Natural killer cell treated with Interleukin-12 subunit alpha and Interleukin-12 subunit beta and Interleukin-15 and Interleukin-18, amount 100 ng/mL, for 72 hours (primary cell): ENCODE results near the gene UGGT2. TPM values are rescaled to one million over a fixed set of nuclear protein-coding genes. Genes with fewer than 3 reads are reported as not detected.
"Not testable (repeated sequence)": the region's sequence is repeated elsewhere in the genome, so short reads cannot be mapped to it uniquely, and the experiment has no call there.

Source experiments
- ATAC-seq, 2 donors: fragments of 150-1000 bp; cut with Tn5 transposase in 1 of 2; sonication (Bioruptor Pico), chemical (Tn5 transposase) in 1 of 2; 2 replicates each; pipeline ENCODE4 v1.10.0; 2021
- DNase-seq: peaks from one replicate; pipeline ENCODE4 v3.0.0; 2022; ENCODE audit warnings: low spot score
- H3K27ac Mint-ChIP-seq, 2 donors: 1 replicate in 1 of 2; 2 replicates in 1 of 2; pipeline ENCODE4 v1.8.0; 2022; ENCODE audit warnings: mixed read lengths in 2 of 2, mild to moderate bottlenecking in 1 of 2, moderate library complexity in 1 of 2
- H3K27me3 Mint-ChIP-seq, 2 donors: 1 replicate in 1 of 2; 2 replicates in 1 of 2; pipeline ENCODE4 v1.8.0; 2022; ENCODE audit warnings: mixed read lengths in 2 of 2
- H3K36me3 Mint-ChIP-seq: one replicate; pipeline ENCODE4 v1.8.0; 2022; ENCODE audit warnings: mixed read lengths
- H3K4me1 Mint-ChIP-seq, 2 donors: 1 replicate in 1 of 2; 2 replicates in 1 of 2; pipeline ENCODE4 v1.8.0; 2022; ENCODE audit warnings: low read depth in 2 of 2, mixed read lengths in 2 of 2, mild to moderate bottlenecking in 1 of 2
- H3K4me3 Mint-ChIP-seq: one replicate; pipeline ENCODE4 v1.8.0; 2022; ENCODE audit warnings: mixed read lengths
- H3K9me3 Mint-ChIP-seq: 2 replicates; pipeline ENCODE4 v1.8.0; 2022; ENCODE audit warnings: mixed read lengths
- total RNA-seq, 2 donors: library from RNA; stranded (reverse); gene quantifications; one replicate each; pipeline ENCODE4 v1.2.3, GENCODE V29; 2022

Gene UGGT2
- total RNA-seq, 2 donors from 2014 or later, result 2.3 to 6.0 TPM

DNA sequence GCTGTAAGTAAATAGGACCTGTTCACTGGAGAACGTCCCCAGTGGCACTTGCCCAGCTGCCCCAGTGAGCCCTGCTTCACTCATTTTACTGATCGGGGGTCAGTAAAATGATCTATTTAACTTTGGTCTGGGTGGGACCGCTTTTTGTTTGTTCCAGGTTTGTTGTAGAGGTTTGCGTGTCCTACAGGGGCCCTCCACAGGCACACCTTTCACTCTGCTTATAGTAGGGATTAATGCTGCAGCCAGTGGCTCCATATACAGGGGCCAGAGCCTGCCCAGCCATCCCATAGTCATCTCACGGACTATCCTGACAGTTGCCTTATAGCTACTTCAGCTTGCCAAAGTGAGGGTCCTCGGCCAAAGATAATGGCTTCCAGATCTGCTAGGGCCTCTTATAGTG lies 272.2 kb downstream of the UGGT2 start:
- DNase-seq, result no peak
- Mint-ChIP-seq H3K9me3 (no peaks in the 10 kb centered on the region), H3K27ac (no peak overlapping the region), H3K36me3 (peaks cover 8% of the 10 kb centered on the region), H3K4me1 (peaks cover 13 to 21% of the 10 kb centered on the region in 2 donors), H3K27me3 (no peaks in the 10 kb centered on the region), H3K4me3 (no peak overlapping the region)
- ATAC-seq, result no peak

- H3K27me3 Mint-ChIP-seq, result no peaks in the 10 kb centered on the region
- no peak for ATAC-seq
- no peak overlapping the region for H3K4me3 Mint-ChIP-seq
- H3K27ac Mint-ChIP-seq, result no peak overlapping the region
- peaks cover 21 to 27% of the 10 kb centered on the region in 2 donors for H3K4me1 Mint-ChIP-seq
- H3K9me3 Mint-ChIP-seq, result no peaks in the 10 kb centered on the region
- no peak for DNase-seq
- peaks cover 6% of the 10 kb centered on the region for H3K36me3 Mint-ChIP-seq
Observed at GRCh38 chr13:95779522-95779921, 273.7 kb downstream of the UGGT2 start.

DNA sequence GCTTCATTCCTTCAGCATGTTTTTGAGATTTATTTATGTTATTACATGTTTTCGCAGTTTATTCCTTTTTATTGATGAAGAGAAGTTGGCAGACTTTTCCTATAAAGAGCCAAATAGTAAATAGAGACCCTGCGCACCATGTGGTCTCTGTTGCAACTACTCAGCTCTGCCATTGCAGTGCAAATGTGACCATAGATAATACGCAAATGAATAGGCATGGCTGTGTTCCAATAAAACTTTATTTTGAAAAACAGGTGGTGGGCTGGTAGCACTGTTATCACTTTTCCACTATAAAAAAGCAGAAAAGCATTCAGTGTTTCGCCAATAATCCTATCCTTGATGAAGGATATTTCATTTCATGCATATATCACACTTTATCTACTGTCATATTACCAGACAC lies 281.3 kb downstream of the UGGT2 start:
- Mint-ChIP-seq H3K36me3 (peaks cover 13% of the 10 kb centered on the region), H3K9me3 (no peaks in the 10 kb centered on the region), H3K27ac (no peak overlapping the region), H3K4me3 (no peak overlapping the region), H3K4me1 (peaks cover 25 to 26% of the 10 kb centered on the region in 2 donors), H3K27me3 (no peaks in the 10 kb centered on the region)
- DNase-seq (no peak), ATAC-seq (no peak)

DNA sequence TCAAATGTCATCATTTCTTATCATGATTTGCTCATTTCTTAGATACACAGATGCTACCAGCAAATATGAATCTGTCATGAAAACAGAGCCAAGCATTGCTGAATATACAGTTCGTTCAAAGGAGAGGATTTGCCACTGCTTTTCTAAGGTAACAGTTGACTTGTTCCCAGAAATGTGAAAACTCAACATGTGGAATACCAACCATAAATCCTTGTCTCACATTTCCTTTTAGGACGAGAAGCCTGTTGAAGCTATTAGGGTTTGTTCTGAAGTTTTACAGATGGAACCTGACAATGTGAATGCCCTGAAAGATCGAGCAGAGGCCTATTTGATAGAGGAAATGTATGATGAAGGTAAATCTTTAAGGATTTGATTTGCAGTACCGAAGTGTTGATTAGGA lies 289.6 kb downstream of the UGGT2 start:
- Mint-ChIP-seq H3K4me1 (no peaks in the 10 kb centered on the region), H3K27ac (no peak overlapping the region), H3K36me3 (peaks cover 8% of the 10 kb centered on the region), H3K27me3 (no peaks in the 10 kb centered on the region), H3K9me3 (no peaks in the 10 kb centered on the region), H3K4me3 (no peak overlapping the region)
- ATAC-seq (no peak), DNase-seq (no peak)

GRCh38 chr13:95762626-95763025 lies 290.6 kb downstream of the UGGT2 start:
- not testable (repeated sequence) for H3K4me1 Mint-ChIP-seq, H3K9me3 Mint-ChIP-seq, DNase-seq, H3K27me3 Mint-ChIP-seq, ATAC-seq, H3K4me3 Mint-ChIP-seq, H3K27ac Mint-ChIP-seq
- H3K36me3 Mint-ChIP-seq, result peaks cover 14% of the 10 kb centered on the region

DNA sequence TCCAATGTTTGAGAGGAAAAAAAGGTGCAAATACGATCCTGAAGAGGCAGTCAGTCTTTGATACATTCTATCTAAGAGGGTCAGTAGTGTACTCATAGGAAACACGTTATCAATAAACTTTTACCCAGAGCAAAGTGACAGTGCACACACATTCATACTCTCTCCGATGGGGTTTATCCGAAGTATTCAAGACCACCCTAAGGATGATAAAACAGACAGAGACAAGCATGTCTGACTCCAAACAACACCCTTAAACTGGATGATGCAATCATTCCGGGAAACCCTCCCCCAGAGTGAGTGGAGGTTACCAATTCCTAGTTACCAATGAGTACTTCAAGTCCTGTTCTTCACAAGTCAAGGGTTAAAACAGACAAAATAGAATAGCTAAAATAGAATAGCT lies 297.1 kb downstream of the UGGT2 start:
- Mint-ChIP-seq H3K27me3 (no peaks in the 10 kb centered on the region), H3K4me3 (no peak overlapping the region), H3K36me3 (peaks cover 17% of the 10 kb centered on the region), H3K27ac (peak overlapping the region in 1 of 2 donors; percentile 43), H3K9me3 (no peaks in the 10 kb centered on the region), H3K4me1 (peaks cover 16 to 22% of the 10 kb centered on the region in 2 donors)
- DNase-seq (no peak), ATAC-seq (no peak)

DNA sequence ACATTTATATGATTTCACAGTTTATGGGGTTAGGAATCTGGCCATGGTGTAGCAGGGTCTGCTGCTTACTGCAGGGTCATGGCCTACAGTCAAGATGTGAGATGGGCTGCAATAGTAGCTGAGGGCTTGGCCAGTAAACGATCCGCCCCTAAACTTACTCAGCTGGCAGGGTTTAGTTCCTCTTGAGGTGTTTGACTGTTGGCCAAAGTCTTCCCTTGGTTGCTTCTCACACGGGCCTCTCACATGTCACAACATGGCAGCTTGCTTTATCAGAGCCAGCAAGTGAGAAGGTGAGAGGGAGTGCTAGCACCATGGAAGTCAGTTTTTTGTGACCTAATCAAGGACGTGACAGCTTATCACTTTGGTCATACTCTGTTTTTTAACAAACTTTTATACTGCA lies 299.1 kb downstream of the UGGT2 start:
- Mint-ChIP-seq H3K9me3 (no peaks in the 10 kb centered on the region), H3K4me3 (no peak overlapping the region), H3K4me1 (peaks cover 21 to 27% of the 10 kb centered on the region in 2 donors), H3K36me3 (peaks cover 18% of the 10 kb centered on the region), H3K27ac (no peak overlapping the region), H3K27me3 (no peaks in the 10 kb centered on the region)
- ATAC-seq (no peak), DNase-seq (no peak)

- Mint-ChIP-seq H3K36me3 (peaks cover 12% of the 10 kb centered on the region), H3K4me1 (peaks cover 23 to 27% of the 10 kb centered on the region in 2 donors), H3K4me3 (no peak overlapping the region), H3K9me3 (no peaks in the 10 kb centered on the region), H3K27ac (no peak overlapping the region), H3K27me3 (no peaks in the 10 kb centered on the region)
- ATAC-seq (no peak), DNase-seq (no peak)
Observed at GRCh38 chr13:95752677-95753076, 300.5 kb downstream of the UGGT2 start.

Other genes starting within 250 kb of the UGGT2 start
- gene HS6ST3, start 36.7 kb upstream of the UGGT2 start, total RNA-seq, result not detected